GM19438 (cell line): Measurements from ENCODE around the gene DAAM2.

Experiments
- ATAC-seq: cut with Tn5 transposase; IDR thresholded peaks from one replicate; pipeline ENCODE4 v1.9.1; 2021; ENCODE audit warnings: low read depth; ENCODE audit not compliant: unreplicated experiment

Gene DAAM2

GRCh38 chr6:39947611-39948068 is 155.5 kb downstream of the DAAM2 start:
- ATAC-seq: no peak

DNA sequence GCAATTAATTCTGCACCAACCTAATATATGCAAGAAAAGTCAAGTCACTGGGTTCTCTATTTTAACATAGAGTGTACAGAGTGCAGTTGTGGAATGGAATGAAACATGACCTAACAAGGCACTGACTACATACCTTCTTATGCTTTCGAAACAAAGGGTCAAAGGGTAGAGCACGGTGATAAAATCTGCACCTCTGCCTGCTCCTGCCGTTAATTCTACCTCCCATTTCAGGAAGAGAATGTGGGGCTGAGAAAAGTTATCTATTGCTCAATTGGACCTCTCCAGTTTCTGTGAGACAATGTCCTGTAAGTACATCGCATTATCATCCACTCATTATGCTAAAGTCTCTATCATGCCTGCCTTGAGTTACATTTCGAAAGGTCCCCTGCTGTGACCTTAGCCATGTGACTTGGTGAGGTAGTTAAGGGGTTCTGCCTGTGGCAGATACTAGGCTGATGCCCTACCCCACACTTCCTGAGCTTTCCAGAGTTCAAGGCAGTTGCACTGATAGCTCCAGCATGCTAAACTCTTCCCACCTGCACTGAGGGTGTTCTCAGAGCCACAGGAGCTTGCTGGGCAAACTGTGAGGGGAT is 156.1 kb downstream of the DAAM2 start:
- no peak for ATAC-seq

GRCh38 chr6:39950125-39950720 is 158.0 kb downstream of the DAAM2 start:
- no peak for ATAC-seq

GRCh38 chr6:39951191-39951590 is 159.0 kb downstream of the DAAM2 start:
- ATAC-seq: no peak

- ATAC-seq: no peak
Measured at GRCh38 chr6:39951716-39952115, 159.5 kb downstream of the DAAM2 start.

- ATAC-seq: no peak
Measured at GRCh38 chr6:39952167-39952566, 160.0 kb downstream of the DAAM2 start.

DNA sequence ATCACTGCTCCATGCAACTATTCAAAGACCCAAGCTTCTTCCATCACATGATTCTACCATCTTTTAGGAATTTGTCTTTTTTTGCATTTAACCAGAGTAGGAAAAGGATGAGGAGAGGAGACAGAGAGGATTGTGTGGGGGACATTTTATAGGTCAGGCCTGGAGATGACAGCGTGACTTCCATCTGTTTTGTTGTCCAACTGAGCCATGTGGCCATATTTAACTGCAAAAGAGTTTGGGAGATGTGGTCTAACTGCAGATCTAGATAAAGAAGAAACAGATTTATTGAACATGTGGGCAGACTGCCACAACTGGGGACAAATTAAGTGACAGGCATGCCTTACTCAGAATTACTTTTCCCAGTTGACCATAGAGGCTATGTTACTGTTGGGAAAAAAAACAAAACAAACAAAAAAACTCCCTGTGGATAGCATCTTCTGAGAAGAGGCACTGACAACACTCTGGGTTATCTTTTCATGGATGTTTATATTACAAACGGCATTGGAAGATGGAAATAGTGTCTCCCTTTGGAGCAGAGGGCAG is 161.0 kb downstream of the DAAM2 start:
- ATAC-seq: no peak
